Right lobe of liver (tissue), 4 donors: ENCODE results near the gene GGPS1.

ENCODE experiments used
- CTCF ChIP-seq, 4 donors: fragments of 200-600 bp in 3 of 4; fragments of 450-650 bp in 1 of 4; IDR thresholded peaks; one replicate each; pipeline versions ENCODE4 v1.5.1 to v1.8.0; 2016 to 2022; ENCODE audit warnings: antibody characterized with exemption in 4 of 4, mild to moderate bottlenecking in 2 of 4
- POLR2A ChIP-seq: fragments of 450-650 bp; IDR thresholded peaks from one replicate; pipeline ENCODE4 v1.6.1; 2017; ENCODE audit warnings: antibody characterized with exemption, mild to moderate bottlenecking
- donor health status: DM: no; HTN: no; CAD: no.
- donor health status: DM: no; HTN: no; CAD: no.
- donor health status: DM: no; HTN: yes; CAD: no.

GRCh38 chr1:235330918-235331285 is 2.5 kb downstream of the GGPS1 start:
- TF ChIP-seq CTCF (IDR thresholded peaks at IDR 0.05) (no peak), POLR2A (no peak)
